CD4-positive, alpha-beta T cell treated with Interferon alpha-2 for 1 hour (primary cell): ENCODE data around the gene DHRS13.

Source experiments
- DNase-seq, 2 donors: peaks; one replicate each; pipeline ENCODE4 v3.0.0-alpha.2; 2020 to 2022

Gene DHRS13

GRCh38 chr17:28902819-28903545 is at the start of gene DHRS13:
Gene DHRS13, minus strand, starts transcription at chr17:28903079. Its CDS starts 135 bp downstream, at chr17:28902944.
- peak; percentile 95 to 97 for DNase-seq

- DNase-seq, result peak; percentile 99
Observed at GRCh38 chr17:28951991-28952975, 49.4 kb upstream of the DHRS13 start.

- DNase-seq, result peak; percentile 100
Observed at GRCh38 chr17:28951428-28951990, 48.6 kb upstream of the DHRS13 start, which contains the start of gene PHF12. Gene PHF12, minus strand, starts transcription at chr17:28951518. Its CDS starts 558 bp downstream, at chr17:28950960.

- DNase-seq, result no peak
Observed at GRCh38 chr17:28950752-28951427, 48.0 kb upstream of the DHRS13 start.

- DNase-seq, result peak; percentile 45 to 68
Observed at GRCh38 chr17:28950017-28950751, 47.3 kb upstream of the DHRS13 start.

- peak; percentile 57 to 58 for DNase-seq
Observed at GRCh38 chr17:28949185-28950016, 46.5 kb upstream of the DHRS13 start.

- DNase-seq, result no peak
Observed at GRCh38 chr17:28948873-28949184, 46.0 kb upstream of the DHRS13 start.

GRCh38 chr17:28948342-28948741 is 45.5 kb upstream of the DHRS13 start:
- DNase-seq, result no peak

GRCh38 chr17:28947639-28948038 is 44.8 kb upstream of the DHRS13 start:
- peak in 1 of 2 donors; percentile 29 for DNase-seq

GRCh38 chr17:28946239-28946638 is 43.4 kb upstream of the DHRS13 start:
- DNase-seq, result peak in 1 of 2 donors; percentile 19

- DNase-seq, result no peak
Observed at GRCh38 chr17:28944862-28945741, 42.2 kb upstream of the DHRS13 start.

GRCh38 chr17:28944343-28944742 is 41.5 kb upstream of the DHRS13 start:
- DNase-seq, result no peak

GRCh38 chr17:28942925-28943324 is 40.0 kb upstream of the DHRS13 start:
- DNase-seq, result no peak

- DNase-seq, result no peak
Observed at GRCh38 chr17:28941251-28941650, 38.4 kb upstream of the DHRS13 start.

- DNase-seq, result no peak
Observed at GRCh38 chr17:28940675-28941074, 37.8 kb upstream of the DHRS13 start.

GRCh38 chr17:28940142-28940541 is 37.3 kb upstream of the DHRS13 start:
- no peak for DNase-seq

- no peak for DNase-seq
Observed at GRCh38 chr17:28938552-28938951, 35.7 kb upstream of the DHRS13 start.

- no peak for DNase-seq
Observed at GRCh38 chr17:28937044-28937729, 34.3 kb upstream of the DHRS13 start.

- DNase-seq, result no peak
Observed at GRCh38 chr17:28935744-28936460, 33.0 kb upstream of the DHRS13 start.
